GM19351 (cell line): ENCODE results near the gene C2CD5.
A peak's percentile ranks its signal among the peaks of the same experiment; 100 is the strongest.
"Not testable (repeated sequence)": the region's sequence is repeated elsewhere in the genome, so short reads cannot be mapped to it uniquely, and the experiment has no call there.

Experiments
- ATAC-seq: cut with Tn5 transposase; IDR thresholded peaks from one replicate; pipeline ENCODE4 v1.9.1; 2021; ENCODE audit warnings: mild to moderate bottlenecking, moderate library complexity; ENCODE audit not compliant: unreplicated experiment

C2CD5 gene

GRCh38 chr12:22536346-22536945 is 7.9 kb downstream of the C2CD5 start:
- ATAC-seq = no peak

GRCh38 chr12:22535478-22535877 is 8.9 kb downstream of the C2CD5 start:
- no peak for ATAC-seq

DNA sequence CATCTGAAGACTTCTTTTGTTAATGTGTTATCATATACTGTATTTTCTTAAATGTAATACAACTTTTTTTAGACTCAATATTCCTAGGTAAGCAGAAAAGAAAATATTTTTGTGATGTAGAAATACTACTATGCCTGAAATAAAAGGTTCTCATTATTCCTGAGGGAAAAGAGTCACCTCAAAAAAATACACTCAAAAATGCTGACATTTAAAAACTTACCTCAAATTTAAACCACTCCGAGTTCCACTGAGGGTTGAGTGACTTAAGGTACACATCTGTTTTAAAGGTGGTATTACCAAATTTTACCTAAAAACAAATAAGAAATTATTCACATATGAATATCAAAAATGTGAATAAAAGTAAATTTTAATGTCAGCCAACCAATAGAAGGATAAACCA is 9.3 kb downstream of the C2CD5 start:
- no peak for ATAC-seq

- ATAC-seq = peak; percentile 60
Measured at GRCh38 chr12:22533155-22533554, 11.2 kb downstream of the C2CD5 start.

DNA sequence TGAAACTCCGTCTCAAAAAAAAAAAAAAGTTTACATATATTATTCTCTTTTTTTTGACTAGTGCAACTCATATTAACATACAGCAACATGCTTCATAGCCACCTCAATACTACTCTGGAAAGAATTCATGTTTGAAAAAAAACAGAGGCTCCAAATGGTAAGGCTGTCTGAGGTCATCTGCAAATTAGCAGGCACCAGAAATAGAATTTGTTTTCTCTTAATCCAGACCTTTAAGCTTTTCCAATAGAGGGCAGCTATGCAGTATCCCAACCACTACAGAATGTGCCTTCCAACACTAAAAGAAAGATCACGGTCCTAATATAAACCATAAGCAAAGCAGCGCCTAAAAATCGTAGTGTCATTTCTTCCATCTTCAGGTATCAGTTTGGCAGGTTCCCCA is 12.0 kb downstream of the C2CD5 start:
- no peak for ATAC-seq

- no peak for ATAC-seq
Measured at GRCh38 chr12:22531205-22531604, 13.1 kb downstream of the C2CD5 start.

DNA sequence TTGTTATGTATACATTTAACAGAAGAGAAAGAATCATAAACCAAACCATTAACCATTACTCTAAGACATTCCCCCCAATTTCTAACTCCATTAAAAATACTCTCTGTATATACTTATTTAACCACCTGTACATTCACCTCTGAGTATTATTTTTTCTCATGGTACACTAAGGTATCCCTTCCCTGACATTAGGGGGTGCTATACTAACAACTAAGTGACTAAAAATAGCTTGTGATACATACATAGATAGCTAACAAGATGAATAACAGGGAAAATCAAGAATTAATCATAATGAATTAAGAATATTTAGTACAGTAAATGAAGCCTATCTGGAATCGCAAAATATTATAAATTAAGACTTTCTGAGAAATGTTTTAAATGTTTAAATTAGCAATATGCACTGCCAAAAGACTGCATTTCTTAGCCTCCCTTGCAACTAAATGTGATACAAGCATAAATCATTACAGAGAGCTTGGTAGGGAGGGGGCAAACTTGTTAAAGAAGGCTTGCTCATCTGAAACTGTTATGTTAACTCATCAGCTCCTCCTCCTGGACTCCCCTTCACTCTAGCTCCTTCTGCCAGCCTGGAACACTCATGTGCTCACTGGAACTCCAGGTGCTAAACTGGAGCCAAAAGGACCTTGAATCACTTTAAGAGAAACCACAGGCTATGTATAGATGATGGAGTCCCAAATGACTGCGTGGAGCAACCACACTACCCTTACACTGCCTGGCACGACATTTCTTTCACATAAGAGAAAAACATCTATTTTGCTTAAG is 14.9 kb downstream of the C2CD5 start:
- peak; percentile 82 for ATAC-seq

DNA sequence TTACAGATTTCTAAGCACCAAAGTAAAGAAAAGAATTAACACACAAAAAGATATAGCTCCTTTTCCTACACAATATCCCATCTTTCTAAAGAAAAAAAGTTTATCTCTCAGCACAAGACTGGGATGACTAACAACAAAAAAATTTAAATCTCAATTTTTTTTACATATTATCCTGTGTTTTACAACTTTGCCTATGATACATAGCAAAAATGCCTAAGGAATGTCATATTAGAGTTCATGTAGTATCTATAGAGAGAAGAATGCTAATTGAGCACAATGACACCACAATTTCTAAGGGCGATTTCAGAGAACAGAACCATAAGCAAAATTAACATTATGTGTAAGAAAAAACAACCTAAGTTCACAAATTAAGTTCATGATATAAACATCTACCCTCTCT is 16.3 kb downstream of the C2CD5 start:
- ATAC-seq = no peak

GRCh38 chr12:22526836-22527235 is 17.5 kb downstream of the C2CD5 start:
- no peak for ATAC-seq

GRCh38 chr12:22525426-22525825 is 18.9 kb downstream of the C2CD5 start:
- no peak for ATAC-seq

DNA sequence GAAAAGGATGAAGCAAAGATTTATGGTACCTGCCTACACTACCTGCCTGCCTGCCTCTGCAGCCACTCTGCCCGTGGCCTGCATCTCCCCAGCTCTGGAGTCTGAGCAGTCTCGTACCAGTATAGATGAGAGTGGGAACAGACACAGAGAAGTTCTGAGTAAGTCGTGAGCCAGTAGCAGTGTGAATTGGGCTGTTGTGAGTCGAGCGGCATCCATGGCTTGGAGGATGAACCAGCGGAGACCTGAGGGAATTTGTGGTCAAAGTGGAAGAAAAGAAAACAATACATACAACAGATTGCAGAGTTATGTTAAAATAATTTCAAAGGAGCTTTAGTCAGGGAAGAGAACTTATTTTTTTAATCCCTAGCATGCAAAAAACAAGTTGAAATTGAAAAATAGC is 25.3 kb downstream of the C2CD5 start:
- no peak for ATAC-seq

- no peak for ATAC-seq
Measured at GRCh38 chr12:22518060-22518719, 26.2 kb downstream of the C2CD5 start.

GRCh38 chr12:22514875-22515274 is 29.5 kb downstream of the C2CD5 start:
- no peak for ATAC-seq

DNA sequence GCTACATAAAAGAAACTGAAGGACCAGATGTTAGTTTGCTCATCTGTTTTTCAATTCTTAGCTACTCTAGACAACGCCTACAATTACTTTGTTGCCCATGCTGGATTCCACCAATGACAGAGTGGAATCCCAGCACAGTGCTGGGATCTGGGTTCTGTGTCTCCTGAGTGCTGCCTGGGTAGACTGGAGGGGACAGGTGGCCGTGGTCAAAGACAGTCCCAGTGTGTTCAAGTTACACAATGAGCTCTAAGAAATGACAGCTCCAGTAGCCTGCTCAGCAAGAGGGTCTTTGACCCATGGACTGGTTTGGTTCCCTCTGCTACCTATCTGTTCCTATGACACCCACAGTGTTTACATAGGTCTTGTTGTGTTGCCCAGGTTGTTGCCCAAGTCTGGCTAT is 38.5 kb downstream of the C2CD5 start:
- ATAC-seq = no peak

DNA sequence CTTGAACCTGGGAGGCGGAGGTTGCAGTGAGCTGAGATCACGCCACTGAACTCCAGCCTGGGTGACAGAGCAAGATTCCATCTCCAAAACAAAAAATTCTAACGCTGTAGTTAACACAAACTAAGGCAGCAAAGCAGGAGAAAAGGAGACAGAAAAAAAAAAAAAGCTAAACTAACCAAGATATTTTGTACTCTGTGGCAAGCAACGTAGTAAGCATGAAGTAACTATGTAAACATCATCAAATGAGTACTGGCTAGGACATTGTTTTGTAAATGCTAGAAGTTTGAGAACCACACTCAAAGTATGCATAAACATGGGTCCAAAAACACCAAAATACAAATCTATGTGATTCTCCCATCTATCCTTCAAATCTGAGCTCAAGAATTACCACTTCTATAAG is 44.2 kb downstream of the C2CD5 start:
- no peak for ATAC-seq

DNA sequence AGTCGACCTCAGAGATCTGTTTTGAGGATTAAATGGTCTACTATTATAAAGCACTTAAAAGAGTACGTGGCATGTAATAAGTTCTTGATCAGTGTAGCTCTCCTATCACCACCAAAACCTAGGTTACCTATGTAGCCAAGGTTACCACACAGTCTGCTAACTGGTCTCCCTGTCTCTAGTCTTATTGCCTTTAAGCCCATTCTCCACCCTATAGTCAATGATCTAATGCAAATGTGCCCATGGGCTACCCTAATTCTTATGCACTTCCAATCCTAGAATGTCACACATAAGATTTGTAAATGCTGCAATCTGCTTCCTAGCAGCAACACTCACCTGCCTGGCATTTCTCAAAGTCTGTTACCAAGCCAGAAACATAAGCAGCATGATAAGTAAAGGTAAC is 44.9 kb downstream of the C2CD5 start:
- ATAC-seq = no peak

GRCh38 chr12:22494319-22494718 is 50.0 kb downstream of the C2CD5 start:
- no peak for ATAC-seq

- ATAC-seq = no peak
Measured at GRCh38 chr12:22491034-22491433, 53.3 kb downstream of the C2CD5 start.

GRCh38 chr12:22488478-22488877 is 55.9 kb downstream of the C2CD5 start:
- ATAC-seq = no peak

GRCh38 chr12:22487683-22488082 is 56.7 kb downstream of the C2CD5 start:
- not testable (repeated sequence) for ATAC-seq

GRCh38 chr12:22481547-22482104 is 62.7 kb downstream of the C2CD5 start:
- ATAC-seq = no peak

- ATAC-seq = not testable (repeated sequence)
Measured at GRCh38 chr12:22480814-22481213, 63.5 kb downstream of the C2CD5 start.
